Trophoblast cell (in vitro differentiated cells and primary cell): Measurements from ENCODE around the gene ABCE1.

ENCODE experiments used
- DNase-seq, 2 donors: peaks; one replicate each; pipeline ENCODE4 v3.0.0-alpha.2; 2016
- H2AFZ ChIP-seq: 2 replicates; pipeline ENCODE4 v1.6.1; 2013; ENCODE audit warnings: low read length, moderate library complexity, mild to moderate bottlenecking; ENCODE audit not compliant: insufficient read depth, poor library complexity
- H2AK5ac ChIP-seq: 2 replicates; pipeline ENCODE4 v1.6.1; 2013; ENCODE audit warnings: mild to moderate bottlenecking, low read length
- H2BK120ac ChIP-seq: 2 replicates; pipeline ENCODE4 v1.6.1; 2013; ENCODE audit warnings: low read length, mild to moderate bottlenecking, moderate library complexity; ENCODE audit not compliant: insufficient read depth, poor library complexity
- H2BK12ac ChIP-seq: 2 replicates; pipeline ENCODE4 v1.6.1; 2013; ENCODE audit warnings: mild to moderate bottlenecking, low read length, moderate library complexity
- H2BK5ac ChIP-seq: 2 replicates; pipeline ENCODE4 v1.6.1; 2013; ENCODE audit warnings: low read length, low read depth, moderate library complexity, mild to moderate bottlenecking; ENCODE audit not compliant: poor library complexity
- H3K14ac ChIP-seq: 2 replicates; pipeline ENCODE4 v1.6.1; 2013; ENCODE audit warnings: mild to moderate bottlenecking, low read length
- H3K18ac ChIP-seq: 2 replicates; pipeline ENCODE4 v1.6.1; 2013; ENCODE audit warnings: mild to moderate bottlenecking, low read length
- H3K23ac ChIP-seq: 2 replicates; pipeline ENCODE4 v1.6.1; 2013; ENCODE audit warnings: low read length
- H3K27ac ChIP-seq: 2 replicates; pipeline ENCODE4 v1.5.1; 2013; ENCODE audit warnings: low read depth, mild to moderate bottlenecking, inconsistent platforms, low read length, moderate library complexity
- H3K27me3 ChIP-seq: 2 replicates; pipeline ENCODE4 v1.6.1; 2013; ENCODE audit warnings: inconsistent platforms, mild to moderate bottlenecking, low read length, moderate library complexity; ENCODE audit not compliant: insufficient read depth
- H3K36me3 ChIP-seq, 2 experiments: 1 replicate in 1 of 2; 2 replicates in 1 of 2; pipeline ENCODE4 v1.6.1; 2013; ENCODE audit warnings: low read length in 2 of 2, mild to moderate bottlenecking in 2 of 2, moderate library complexity in 1 of 2; ENCODE audit not compliant: insufficient read depth in 2 of 2, control insufficient read depth in 1 of 2
- H3K4ac ChIP-seq: 2 replicates; pipeline ENCODE4 v1.6.1; 2013; ENCODE audit warnings: low read depth, mild to moderate bottlenecking, low read length, moderate library complexity
- H3K4me1 ChIP-seq, 2 experiments: 1 replicate in 1 of 2; 2 replicates in 1 of 2; pipeline ENCODE4 v1.6.1; 2013; ENCODE audit warnings: low read length in 2 of 2, mild to moderate bottlenecking in 2 of 2, moderate library complexity in 1 of 2; ENCODE audit not compliant: insufficient read depth in 2 of 2, control insufficient read depth in 1 of 2
- H3K4me2 ChIP-seq: 2 replicates; pipeline ENCODE4 v1.6.1; 2013; ENCODE audit warnings: inconsistent platforms, mild to moderate bottlenecking, low read length, moderate library complexity
- H3K4me3 ChIP-seq: 2 replicates; pipeline ENCODE4 v1.5.1; 2013; ENCODE audit warnings: mild to moderate bottlenecking, low read depth, low read length, inconsistent platforms
- H3K79me1 ChIP-seq: one replicate; pipeline ENCODE4 v1.6.1; 2013; ENCODE audit warnings: low read length
- H3K79me2 ChIP-seq: 2 replicates; pipeline ENCODE4 v1.6.1; 2013; ENCODE audit warnings: low read length, mild to moderate bottlenecking; ENCODE audit not compliant: control insufficient read depth, insufficient read depth, poor library complexity
- H3K9ac ChIP-seq: 2 replicates; pipeline ENCODE4 v1.6.1; 2013; ENCODE audit warnings: mild to moderate bottlenecking, low read length
- H3K9me3 ChIP-seq: 2 replicates; pipeline ENCODE4 v1.6.1; 2013; ENCODE audit warnings: low read depth, mild to moderate bottlenecking, control low read depth, inconsistent platforms, low read length; ENCODE audit not compliant: insufficient read depth
- H4K12ac ChIP-seq: 2 replicates; pipeline ENCODE4 v1.6.1; 2013; ENCODE audit warnings: low read depth, mild to moderate bottlenecking, low read length, moderate library complexity
- H4K8ac ChIP-seq: 2 replicates; pipeline ENCODE4 v1.6.1; 2013; ENCODE audit warnings: low read depth, mild to moderate bottlenecking, low read length, moderate library complexity
- H4K91ac ChIP-seq: one replicate; pipeline ENCODE4 v1.6.1; 2013; ENCODE audit warnings: low read depth, mild to moderate bottlenecking, low read length, moderate library complexity
- WGBS: extraction: QIAGEN DNeasy Blood & Tissue Kit; methylation state at CpG from one replicate; pipeline ENCODE4 v1.1.7; 2013; ENCODE audit warnings: missing lambda C conversion rate; ENCODE audit not compliant: insufficient read length, insufficient coverage; ENCODE audit errors: extremely low coverage; 5-methylcytosine and 5-hydroxymethylcytosine counted together

The ABCE1 gene

GRCh38 chr4:145153904-145154298, 55.8 kb downstream of the ABCE1 start:
- Histone ChIP-seq H3K14ac (no peak overlapping the region), H2AFZ (no peak overlapping the region), H2BK12ac (no peak overlapping the region), H3K4me1 (no peaks in the 10 kb centered on the region), H3K79me1 (no peaks in the 10 kb centered on the region), H2AK5ac (no peak overlapping the region), H3K23ac (no peak overlapping the region), H3K36me3 (peaks cover 12% of the 10 kb centered on the region in 2 experiments), H4K12ac (no peak overlapping the region), H3K9me3 (no peaks in the 10 kb centered on the region), H3K79me2 (no peaks in the 10 kb centered on the region), H3K4me2 (no peak overlapping the region), H2BK120ac (no peak overlapping the region), H4K8ac (no peak overlapping the region), H4K91ac (no peak overlapping the region), H3K27ac (no peak overlapping the region), H3K18ac (no peak overlapping the region), H3K4me3 (no peak overlapping the region), H3K4ac (no peak overlapping the region), H3K9ac (no peak overlapping the region), H2BK5ac (no peak overlapping the region), H3K27me3 (no peaks in the 10 kb centered on the region)
- DNase-seq: no peak
- WGBS: no CpG with 5 or more reads among the region's 1 CpG

DNA sequence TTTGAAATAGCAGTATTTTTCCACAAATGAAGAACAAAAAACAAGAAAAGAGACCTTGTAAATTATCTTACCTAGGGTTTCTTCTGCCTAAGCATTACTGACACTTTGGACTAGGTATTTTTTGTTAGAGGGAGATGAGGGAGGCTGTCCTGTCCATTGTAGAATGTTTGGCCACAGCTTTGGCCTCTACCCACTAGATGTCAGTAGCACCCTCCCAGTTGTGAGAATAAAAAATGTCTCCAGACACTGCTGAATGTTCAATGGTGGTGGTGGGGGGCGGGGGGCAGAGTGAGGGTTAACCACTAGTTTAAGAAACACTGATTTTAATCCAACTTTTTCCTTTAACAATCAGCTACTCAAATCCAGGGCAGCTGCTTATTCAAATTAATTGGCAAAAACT, 56.5 kb downstream of the ABCE1 start:
- Histone ChIP-seq H3K27me3 (no peaks in the 10 kb centered on the region), H2BK12ac (no peak overlapping the region), H4K91ac (no peak overlapping the region), H3K14ac (no peak overlapping the region), H4K8ac (no peak overlapping the region), H3K9me3 (no peaks in the 10 kb centered on the region), H3K4me1 (no peaks in the 10 kb centered on the region), H3K36me3 (peaks cover 9 to 10% of the 10 kb centered on the region in 2 experiments), H3K79me2 (no peaks in the 10 kb centered on the region), H3K79me1 (no peaks in the 10 kb centered on the region), H4K12ac (no peak overlapping the region), H2BK5ac (no peak overlapping the region), H3K9ac (no peak overlapping the region), H3K4ac (no peak overlapping the region), H3K18ac (no peak overlapping the region), H2AFZ (no peak overlapping the region), H2AK5ac (no peak overlapping the region), H3K27ac (no peak overlapping the region), H3K4me3 (no peak overlapping the region), H3K4me2 (no peak overlapping the region), H2BK120ac (no peak overlapping the region), H3K23ac (no peak overlapping the region)
- DNase-seq: peak; percentile 16 to 50
- no CpG with 5 or more reads among the region's 1 CpG for WGBS

- no peaks in the 10 kb centered on the region for H3K79me2 ChIP-seq
Measured at GRCh38 chr4:145155268-145155870, 57.3 kb downstream of the ABCE1 start.

DNA sequence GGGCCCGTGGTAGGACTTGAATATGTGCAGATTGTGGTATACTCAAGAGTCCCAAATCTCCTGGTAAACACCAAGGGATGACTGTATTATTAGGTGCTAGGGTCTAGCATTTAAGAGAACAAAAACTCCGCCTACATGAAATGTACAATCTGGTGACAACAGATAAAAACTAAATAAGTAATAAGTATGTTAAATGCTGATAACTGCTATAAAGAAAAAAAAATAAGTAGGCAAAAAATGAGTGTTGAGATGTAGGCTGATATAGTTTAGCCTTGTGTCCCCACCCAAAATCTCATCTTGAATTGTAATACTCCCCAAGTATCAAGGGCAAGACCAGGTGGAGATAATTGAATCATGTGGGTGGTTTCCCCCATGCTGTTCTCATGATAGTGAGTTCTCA, 58.9 kb downstream of the ABCE1 start:
- Histone ChIP-seq H4K8ac (no peak overlapping the region), H3K23ac (no peak overlapping the region), H3K9ac (no peak overlapping the region), H2BK5ac (no peak overlapping the region), H3K79me2 (no peaks in the 10 kb centered on the region), H3K79me1 (no peaks in the 10 kb centered on the region), H3K14ac (no peak overlapping the region), H3K4me1 (no peaks in the 10 kb centered on the region), H2AK5ac (no peak overlapping the region), H3K4me2 (no peak overlapping the region), H2AFZ (no peak overlapping the region), H2BK12ac (no peak overlapping the region), H3K4ac (no peak overlapping the region), H3K36me3 (peaks cover 11 to 13% of the 10 kb centered on the region in 2 experiments), H3K18ac (no peak overlapping the region), H3K27ac (no peak overlapping the region), H2BK120ac (no peak overlapping the region), H4K12ac (no peak overlapping the region), H3K4me3 (no peak overlapping the region), H4K91ac (no peak overlapping the region), H3K9me3 (no peaks in the 10 kb centered on the region), H3K27me3 (no peaks in the 10 kb centered on the region)
- no CpG with 5 or more reads among the region's 2 CpGs for WGBS
- no peak for DNase-seq

More at GRCh38 chr4:145155268-145155870, 57.3 kb downstream of the ABCE1 start:
- H3K4me3 ChIP-seq: no peak overlapping the region
- H3K36me3 ChIP-seq: peaks cover 8 to 10% of the 10 kb centered on the region in 2 experiments
- H3K9me3 ChIP-seq: no peaks in the 10 kb centered on the region
- H3K4me2 ChIP-seq: no peak overlapping the region
- DNase-seq: no peak
- H2BK12ac ChIP-seq: no peak overlapping the region
- no peak overlapping the region for H4K8ac ChIP-seq
- H4K91ac ChIP-seq: no peak overlapping the region
- no CpG with 5 or more reads among the region's 2 CpGs for WGBS
- H3K79me1 ChIP-seq: no peaks in the 10 kb centered on the region
- no peak overlapping the region for H3K14ac ChIP-seq
- H4K12ac ChIP-seq: no peak overlapping the region
- no peak overlapping the region for H3K27ac ChIP-seq
- no peak overlapping the region for H3K18ac ChIP-seq
- H2AFZ ChIP-seq: no peak overlapping the region
- no peak overlapping the region for H2BK5ac ChIP-seq
- no peak overlapping the region for H2BK120ac ChIP-seq
- no peaks in the 10 kb centered on the region for H3K4me1 ChIP-seq
- no peak overlapping the region for H2AK5ac ChIP-seq
- H3K27me3 ChIP-seq: no peaks in the 10 kb centered on the region
- no peak overlapping the region for H3K4ac ChIP-seq
- no peak overlapping the region for H3K23ac ChIP-seq
- H3K9ac ChIP-seq: no peak overlapping the region
